Body of pancreas (tissue), 4 donors: ENCODE data around the gene HABP2.

Source experiments
- POLR2A ChIP-seq, 3 donors: fragments of 450-650 bp; IDR thresholded peaks; one replicate each; pipeline ENCODE4 v1.6.1; 2016; ENCODE audit warnings: antibody characterized with exemption in 3 of 3, mild to moderate bottlenecking in 2 of 3
- TF ChIP-seq, protein P1 (sequence below), 7 experiments: fragments of 450-650 bp in 4 of 7; fragments of 200-600 bp in 3 of 7; sonication (generic) in 3 of 7; IDR thresholded peaks; one replicate each; pipeline ENCODE4 v1.5.1; 2016 to 2019; ENCODE audit warnings: antibody characterized with exemption in 7 of 7

GRCh38 chr10:113557903-113558321 is 5.1 kb downstream of the HABP2 start:
- TF ChIP-seq, protein P1, sequence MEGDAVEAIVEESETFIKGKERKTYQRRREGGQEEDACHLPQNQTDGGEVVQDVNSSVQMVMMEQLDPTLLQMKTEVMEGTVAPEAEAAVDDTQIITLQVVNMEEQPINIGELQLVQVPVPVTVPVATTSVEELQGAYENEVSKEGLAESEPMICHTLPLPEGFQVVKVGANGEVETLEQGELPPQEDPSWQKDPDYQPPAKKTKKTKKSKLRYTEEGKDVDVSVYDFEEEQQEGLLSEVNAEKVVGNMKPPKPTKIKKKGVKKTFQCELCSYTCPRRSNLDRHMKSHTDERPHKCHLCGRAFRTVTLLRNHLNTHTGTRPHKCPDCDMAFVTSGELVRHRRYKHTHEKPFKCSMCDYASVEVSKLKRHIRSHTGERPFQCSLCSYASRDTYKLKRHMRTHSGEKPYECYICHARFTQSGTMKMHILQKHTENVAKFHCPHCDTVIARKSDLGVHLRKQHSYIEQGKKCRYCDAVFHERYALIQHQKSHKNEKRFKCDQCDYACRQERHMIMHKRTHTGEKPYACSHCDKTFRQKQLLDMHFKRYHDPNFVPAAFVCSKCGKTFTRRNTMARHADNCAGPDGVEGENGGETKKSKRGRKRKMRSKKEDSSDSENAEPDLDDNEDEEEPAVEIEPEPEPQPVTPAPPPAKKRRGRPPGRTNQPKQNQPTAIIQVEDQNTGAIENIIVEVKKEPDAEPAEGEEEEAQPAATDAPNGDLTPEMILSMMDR (IDR thresholded peaks at IDR 0.05): no peak
- no peak for TF ChIP-seq POLR2A (IDR thresholded peaks at IDR 0.05)
